PC-3 (cell line): ENCODE measurements around the gene CNGA1.

Experiments
- EZH2 ChIP-seq: fragments of 300-600 bp; sonication (generic); IDR thresholded peaks from one replicate; pipeline ENCODE4 v1.6.1; 2017; ENCODE audit warnings: antibody characterized with exemption, mild to moderate bottlenecking, low read length; ENCODE audit not compliant: unreplicated experiment
- TF ChIP-seq, protein P1 (sequence below): fragments of 300-600 bp; sonication (generic); conservative IDR thresholded peaks from 2 replicates; pipeline ENCODE4 v1.5.1; 2017; ENCODE audit warnings: antibody characterized with exemption, low read depth, mild to moderate bottlenecking, low read length

DNA sequence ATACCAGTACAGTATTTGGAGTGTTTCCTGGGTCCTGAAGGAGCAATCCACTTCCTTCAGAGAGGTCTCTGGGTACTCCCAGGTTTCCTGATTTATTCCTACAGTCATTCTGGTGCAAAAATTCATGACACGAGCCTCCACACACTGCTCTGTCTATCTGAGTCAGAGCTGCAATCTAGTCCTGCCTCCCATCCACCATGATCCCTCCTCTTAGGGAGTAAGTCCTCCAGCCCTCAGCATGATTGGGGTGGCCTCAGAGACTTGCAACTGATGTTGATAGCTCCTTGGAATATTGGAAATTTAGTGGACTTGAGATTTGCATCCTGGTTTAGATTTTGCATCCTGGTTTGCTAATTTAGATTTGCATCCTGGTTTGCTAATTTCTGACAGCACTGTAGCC lies 20.5 kb downstream of the CNGA1 start:
- TF ChIP-seq, protein P1, sequence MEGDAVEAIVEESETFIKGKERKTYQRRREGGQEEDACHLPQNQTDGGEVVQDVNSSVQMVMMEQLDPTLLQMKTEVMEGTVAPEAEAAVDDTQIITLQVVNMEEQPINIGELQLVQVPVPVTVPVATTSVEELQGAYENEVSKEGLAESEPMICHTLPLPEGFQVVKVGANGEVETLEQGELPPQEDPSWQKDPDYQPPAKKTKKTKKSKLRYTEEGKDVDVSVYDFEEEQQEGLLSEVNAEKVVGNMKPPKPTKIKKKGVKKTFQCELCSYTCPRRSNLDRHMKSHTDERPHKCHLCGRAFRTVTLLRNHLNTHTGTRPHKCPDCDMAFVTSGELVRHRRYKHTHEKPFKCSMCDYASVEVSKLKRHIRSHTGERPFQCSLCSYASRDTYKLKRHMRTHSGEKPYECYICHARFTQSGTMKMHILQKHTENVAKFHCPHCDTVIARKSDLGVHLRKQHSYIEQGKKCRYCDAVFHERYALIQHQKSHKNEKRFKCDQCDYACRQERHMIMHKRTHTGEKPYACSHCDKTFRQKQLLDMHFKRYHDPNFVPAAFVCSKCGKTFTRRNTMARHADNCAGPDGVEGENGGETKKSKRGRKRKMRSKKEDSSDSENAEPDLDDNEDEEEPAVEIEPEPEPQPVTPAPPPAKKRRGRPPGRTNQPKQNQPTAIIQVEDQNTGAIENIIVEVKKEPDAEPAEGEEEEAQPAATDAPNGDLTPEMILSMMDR: no peak
- TF ChIP-seq EZH2: no peak
